Liver (tissue), 3 donors: ENCODE measurements around the gene BAHD1.

Source experiments
- EGR1 ChIP-seq, 2 donors: IDR thresholded peaks; 2 replicates each; pipeline ENCODE4 v1.6.1; 2016 to 2018; ENCODE audit warnings: antibody characterized with exemption in 2 of 2, low read depth in 2 of 2
- FOXA1 ChIP-seq: IDR thresholded peaks from 2 replicates; pipeline ENCODE4 v1.6.1; 2016; ENCODE audit warnings: antibody characterized with exemption
- GABPA ChIP-seq, 2 donors: IDR thresholded peaks in 1 of 2; conservative IDR thresholded peaks in 1 of 2; 2 replicates each; pipeline ENCODE4 v1.6.1; 2016; ENCODE audit warnings: antibody characterized with exemption in 2 of 2, mild to moderate bottlenecking in 1 of 2, moderate library complexity in 1 of 2
- HNF4G ChIP-seq: IDR thresholded peaks from 2 replicates; pipeline ENCODE4 v1.6.1; 2016; ENCODE audit warnings: antibody characterized with exemption
- RAD21 ChIP-seq, 2 donors: IDR thresholded peaks; 2 replicates each; pipeline ENCODE4 v1.6.1; 2016; ENCODE audit warnings: antibody characterized with exemption in 2 of 2, mild to moderate bottlenecking in 2 of 2
- RXRA ChIP-seq, 2 donors: IDR thresholded peaks; 2 replicates each; pipeline ENCODE4 v1.6.1; 2017 to 2018; ENCODE audit warnings: antibody characterized with exemption in 2 of 2, mild to moderate bottlenecking in 1 of 2
- TAF1 ChIP-seq: conservative IDR thresholded peaks from 2 replicates; pipeline ENCODE4 v1.6.1; 2016; ENCODE audit warnings: antibody characterized with exemption, mild to moderate bottlenecking
- YY1 ChIP-seq: IDR thresholded peaks from 2 replicates; pipeline ENCODE4 v1.6.1; 2016; ENCODE audit warnings: antibody characterized with exemption, mild to moderate bottlenecking
- TF ChIP-seq, protein P1 (sequence below): fragments of 150-350 bp; IDR thresholded peaks from 2 replicates; pipeline ENCODE4 v1.5.1; 2017; ENCODE audit warnings: improper control_type of control experiment, low read depth, low read length; ENCODE audit not compliant: missing input control
- TF ChIP-seq, protein P2 (sequence below): IDR thresholded peaks from 2 replicates; pipeline ENCODE4 v1.6.1; 2016; ENCODE audit warnings: antibody characterized with exemption, mild to moderate bottlenecking
- TF ChIP-seq, protein P3 (sequence below): IDR thresholded peaks from 2 replicates; pipeline ENCODE4 v1.6.1; 2016; ENCODE audit warnings: antibody characterized with exemption
- donor health status: healthy.
- donor health status: healthy.

DNA sequence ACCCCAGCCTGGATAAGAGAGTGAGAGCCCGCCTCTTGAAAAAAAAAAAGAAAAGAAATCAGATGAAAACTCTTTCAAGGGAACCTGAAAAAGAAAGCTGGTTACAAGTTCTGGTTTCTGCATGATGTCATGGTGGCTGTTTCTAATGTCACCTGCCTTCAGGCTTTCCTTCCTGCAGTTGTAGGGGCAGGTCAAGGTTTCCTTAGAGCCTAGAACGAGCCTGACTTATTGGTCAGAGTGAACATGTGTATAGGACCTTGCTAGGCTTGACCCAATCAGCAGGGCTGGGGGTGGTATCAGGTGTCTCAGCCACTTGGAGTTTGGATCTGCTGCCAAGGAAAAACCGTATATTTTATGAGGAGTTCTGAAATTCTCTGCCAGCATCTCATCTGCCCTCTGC is 31.4 kb upstream of the BAHD1 start:
- TF ChIP-seq YY1 (no peak), HNF4G (no peak), TAF1 (no peak), GABPA (IDR thresholded peaks at IDR 0.05 in 1 of 2, conservative IDR thresholded peaks at IDR 0.05 in 1 of 2) (no peak), RXRA (IDR thresholded peaks at IDR 0.05) (no peak), EGR1 (IDR thresholded peaks at IDR 0.05; ENCODE audit: low read depth in 2 of 2) (no peak), FOXA1 (no peak), RAD21 (IDR thresholded peaks at IDR 0.05) (no peak)
- TF ChIP-seq, protein P1, sequence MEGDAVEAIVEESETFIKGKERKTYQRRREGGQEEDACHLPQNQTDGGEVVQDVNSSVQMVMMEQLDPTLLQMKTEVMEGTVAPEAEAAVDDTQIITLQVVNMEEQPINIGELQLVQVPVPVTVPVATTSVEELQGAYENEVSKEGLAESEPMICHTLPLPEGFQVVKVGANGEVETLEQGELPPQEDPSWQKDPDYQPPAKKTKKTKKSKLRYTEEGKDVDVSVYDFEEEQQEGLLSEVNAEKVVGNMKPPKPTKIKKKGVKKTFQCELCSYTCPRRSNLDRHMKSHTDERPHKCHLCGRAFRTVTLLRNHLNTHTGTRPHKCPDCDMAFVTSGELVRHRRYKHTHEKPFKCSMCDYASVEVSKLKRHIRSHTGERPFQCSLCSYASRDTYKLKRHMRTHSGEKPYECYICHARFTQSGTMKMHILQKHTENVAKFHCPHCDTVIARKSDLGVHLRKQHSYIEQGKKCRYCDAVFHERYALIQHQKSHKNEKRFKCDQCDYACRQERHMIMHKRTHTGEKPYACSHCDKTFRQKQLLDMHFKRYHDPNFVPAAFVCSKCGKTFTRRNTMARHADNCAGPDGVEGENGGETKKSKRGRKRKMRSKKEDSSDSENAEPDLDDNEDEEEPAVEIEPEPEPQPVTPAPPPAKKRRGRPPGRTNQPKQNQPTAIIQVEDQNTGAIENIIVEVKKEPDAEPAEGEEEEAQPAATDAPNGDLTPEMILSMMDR = no peak
- TF ChIP-seq, protein P2, sequence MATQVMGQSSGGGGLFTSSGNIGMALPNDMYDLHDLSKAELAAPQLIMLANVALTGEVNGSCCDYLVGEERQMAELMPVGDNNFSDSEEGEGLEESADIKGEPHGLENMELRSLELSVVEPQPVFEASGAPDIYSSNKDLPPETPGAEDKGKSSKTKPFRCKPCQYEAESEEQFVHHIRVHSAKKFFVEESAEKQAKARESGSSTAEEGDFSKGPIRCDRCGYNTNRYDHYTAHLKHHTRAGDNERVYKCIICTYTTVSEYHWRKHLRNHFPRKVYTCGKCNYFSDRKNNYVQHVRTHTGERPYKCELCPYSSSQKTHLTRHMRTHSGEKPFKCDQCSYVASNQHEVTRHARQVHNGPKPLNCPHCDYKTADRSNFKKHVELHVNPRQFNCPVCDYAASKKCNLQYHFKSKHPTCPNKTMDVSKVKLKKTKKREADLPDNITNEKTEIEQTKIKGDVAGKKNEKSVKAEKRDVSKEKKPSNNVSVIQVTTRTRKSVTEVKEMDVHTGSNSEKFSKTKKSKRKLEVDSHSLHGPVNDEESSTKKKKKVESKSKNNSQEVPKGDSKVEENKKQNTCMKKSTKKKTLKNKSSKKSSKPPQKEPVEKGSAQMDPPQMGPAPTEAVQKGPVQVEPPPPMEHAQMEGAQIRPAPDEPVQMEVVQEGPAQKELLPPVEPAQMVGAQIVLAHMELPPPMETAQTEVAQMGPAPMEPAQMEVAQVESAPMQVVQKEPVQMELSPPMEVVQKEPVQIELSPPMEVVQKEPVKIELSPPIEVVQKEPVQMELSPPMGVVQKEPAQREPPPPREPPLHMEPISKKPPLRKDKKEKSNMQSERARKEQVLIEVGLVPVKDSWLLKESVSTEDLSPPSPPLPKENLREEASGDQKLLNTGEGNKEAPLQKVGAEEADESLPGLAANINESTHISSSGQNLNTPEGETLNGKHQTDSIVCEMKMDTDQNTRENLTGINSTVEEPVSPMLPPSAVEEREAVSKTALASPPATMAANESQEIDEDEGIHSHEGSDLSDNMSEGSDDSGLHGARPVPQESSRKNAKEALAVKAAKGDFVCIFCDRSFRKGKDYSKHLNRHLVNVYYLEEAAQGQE = no peak
- TF ChIP-seq, protein P3, sequence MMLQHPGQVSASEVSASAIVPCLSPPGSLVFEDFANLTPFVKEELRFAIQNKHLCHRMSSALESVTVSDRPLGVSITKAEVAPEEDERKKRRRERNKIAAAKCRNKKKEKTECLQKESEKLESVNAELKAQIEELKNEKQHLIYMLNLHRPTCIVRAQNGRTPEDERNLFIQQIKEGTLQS = no peak
